ENCODE results near the gene TRAF3. TPM values are rescaled to one million over a fixed set of nuclear protein-coding genes. Genes with fewer than 3 reads are reported as not detected.

TRAF3 gene
- total RNA-seq, 2 experiments from 2014 or later: 37.4 to 38.9 TPM

- H3K27me3 Mint-ChIP-seq: no peaks in the 10 kb centered on the region
- CTCF ChIA-PET: interaction anchor here (0.7 to 2.4 kb wide), 3 partner anchors 9 to 142 kb away, joined by 4 to 13 read pairs (median 5); no protein-coding TSS in a partner anchor
- no peaks in the 10 kb centered on the region for H3K9me3 Mint-ChIP-seq
- H3K4me3 Mint-ChIP-seq: peak overlapping the region; percentile 77
- H3K4me1 Mint-ChIP-seq: peaks cover 41% of the 10 kb centered on the region
- H3K27ac Mint-ChIP-seq: peak overlapping the region; percentile 81
- DNase-seq: peak; percentile 18
- POLR2A ChIA-PET: interaction anchor here (0.6 to 1.6 kb wide), 3 partner anchors 10 to 558 kb away, joined by 3 read pairs; partner anchors contain the start of gene EIF5
- peaks cover 27% of the 10 kb centered on the region for H3K36me3 Mint-ChIP-seq (ENCODE audit: low read depth)
Measured at GRCh38 chr14:102775855-102776760, 1.1 kb upstream of the TRAF3 start.

GRCh38 chr14:102777711-102778337 lies 575 bp downstream of the TRAF3 start:
- Mint-ChIP-seq H3K36me3 (ENCODE audit: low read depth) (peaks cover 28% of the 10 kb centered on the region), H3K4me1 (peaks cover 45% of the 10 kb centered on the region), H3K4me3 (peak overlapping the region; percentile 88), H3K9me3 (no peaks in the 10 kb centered on the region), H3K27ac (peak overlapping the region; percentile 82), H3K27me3 (no peaks in the 10 kb centered on the region)
- POLR2A ChIA-PET: interaction anchor here (1.0 kb wide), 5 partner anchors 13 to 52 kb away, joined by 3 to 7 read pairs (median 4); no protein-coding TSS in a partner anchor
- DNase-seq: peak; percentile 19
- CTCF ChIA-PET: no interaction called here

- CTCF ChIA-PET: no interaction called here
- no peaks in the 10 kb centered on the region for H3K27me3 Mint-ChIP-seq
- POLR2A ChIA-PET: interaction anchor here (1.0 kb wide), 5 partner anchors 13 to 51 kb away, joined by 3 to 7 read pairs (median 4); no protein-coding TSS in a partner anchor
- H3K4me3 Mint-ChIP-seq: peak overlapping the region; percentile 88
- peaks cover 28% of the 10 kb centered on the region for H3K36me3 Mint-ChIP-seq (ENCODE audit: low read depth)
- peaks cover 47% of the 10 kb centered on the region for H3K4me1 Mint-ChIP-seq
- H3K27ac Mint-ChIP-seq: peak overlapping the region; percentile 82
- no peaks in the 10 kb centered on the region for H3K9me3 Mint-ChIP-seq
- peak; percentile 33 for DNase-seq
Measured at GRCh38 chr14:102778338-102779083, 1.3 kb downstream of the TRAF3 start.

GRCh38 chr14:102779084-102779462 lies 1.8 kb downstream of the TRAF3 start:
- H3K27ac Mint-ChIP-seq: peak overlapping the region; percentile 82
- DNase-seq: no peak
- H3K4me3 Mint-ChIP-seq: peak overlapping the region; percentile 88
- ChIA-PET CTCF (no interaction called here), POLR2A (no interaction called here)
- H3K27me3 Mint-ChIP-seq: no peaks in the 10 kb centered on the region
- peaks cover 28% of the 10 kb centered on the region for H3K36me3 Mint-ChIP-seq (ENCODE audit: low read depth)
- no peaks in the 10 kb centered on the region for H3K9me3 Mint-ChIP-seq
- peaks cover 52% of the 10 kb centered on the region for H3K4me1 Mint-ChIP-seq

- CTCF ChIA-PET: no interaction called here
- H3K27me3 Mint-ChIP-seq: no peaks in the 10 kb centered on the region
- peaks cover 28% of the 10 kb centered on the region for H3K36me3 Mint-ChIP-seq (ENCODE audit: low read depth)
- peaks cover 50% of the 10 kb centered on the region for H3K4me1 Mint-ChIP-seq
- peak overlapping the region; percentile 47 for H3K27ac Mint-ChIP-seq
- H3K9me3 Mint-ChIP-seq: no peaks in the 10 kb centered on the region
- DNase-seq: no peak
- H3K4me3 Mint-ChIP-seq: peak overlapping the region; percentile 88
- POLR2A ChIA-PET: no interaction called here
Measured at GRCh38 chr14:102779574-102780315, 2.5 kb downstream of the TRAF3 start.

GRCh38 chr14:102781063-102781462 lies 3.8 kb downstream of the TRAF3 start:
- peaks cover 59% of the 10 kb centered on the region for H3K4me1 Mint-ChIP-seq
- peaks cover 28% of the 10 kb centered on the region for H3K36me3 Mint-ChIP-seq (ENCODE audit: low read depth)
- ChIA-PET CTCF (no interaction called here), POLR2A (interaction anchor here (0.8 kb wide), 1 partner anchor 14 kb away, joined by 3 read pairs; no protein-coding TSS in a partner anchor)
- H3K27ac Mint-ChIP-seq: no peak overlapping the region
- no peaks in the 10 kb centered on the region for H3K27me3 Mint-ChIP-seq
- H3K9me3 Mint-ChIP-seq: no peaks in the 10 kb centered on the region
- DNase-seq: no peak
- H3K4me3 Mint-ChIP-seq: no peak overlapping the region

GRCh38 chr14:102782974-102783373 lies 5.7 kb downstream of the TRAF3 start:
- DNase-seq: no peak
- Mint-ChIP-seq H3K27me3 (no peaks in the 10 kb centered on the region), H3K4me1 (peaks cover 68% of the 10 kb centered on the region), H3K4me3 (no peak overlapping the region), H3K36me3 (ENCODE audit: low read depth) (peaks cover 29% of the 10 kb centered on the region), H3K9me3 (no peaks in the 10 kb centered on the region), H3K27ac (no peak overlapping the region)
- ChIA-PET CTCF (no interaction called here), POLR2A (interaction anchor here (1.2 kb wide), 1 partner anchor 35 kb away, joined by 3 read pairs; no protein-coding TSS in a partner anchor)

- no peak overlapping the region for H3K4me3 Mint-ChIP-seq
- peaks cover 68% of the 10 kb centered on the region for H3K4me1 Mint-ChIP-seq
- peaks cover 22% of the 10 kb centered on the region for H3K36me3 Mint-ChIP-seq (ENCODE audit: low read depth)
- POLR2A ChIA-PET: interaction anchor here (1.1 to 2.2 kb wide), 4 partner anchors 11 to 61 kb away, joined by 3 to 12 read pairs (median 6); no protein-coding TSS in a partner anchor
- H3K9me3 Mint-ChIP-seq: no peaks in the 10 kb centered on the region
- CTCF ChIA-PET: interaction anchor here (0.9 to 1.2 kb wide), 4 partner anchors 10 to 468 kb away, joined by 3 to 4 read pairs (median 3); no protein-coding TSS in a partner anchor
- peak overlapping the region; percentile 57 for H3K27ac Mint-ChIP-seq
- DNase-seq: no peak
- no peaks in the 10 kb centered on the region for H3K27me3 Mint-ChIP-seq
Measured at GRCh38 chr14:102784892-102785594, 7.8 kb downstream of the TRAF3 start.

- H3K4me1 Mint-ChIP-seq: peaks cover 68% of the 10 kb centered on the region
- H3K27me3 Mint-ChIP-seq: no peaks in the 10 kb centered on the region
- H3K4me3 Mint-ChIP-seq: no peak overlapping the region
- peaks cover under 1% of the 10 kb centered on the region for H3K9me3 Mint-ChIP-seq
- peaks cover 25% of the 10 kb centered on the region for H3K36me3 Mint-ChIP-seq (ENCODE audit: low read depth)
- DNase-seq: no peak
- peak overlapping the region; percentile 57 for H3K27ac Mint-ChIP-seq
- CTCF ChIA-PET: interaction anchor here (0.9 to 1.2 kb wide), 4 partner anchors 10 to 469 kb away, joined by 3 to 4 read pairs (median 3); no protein-coding TSS in a partner anchor
- POLR2A ChIA-PET: interaction anchor here (1.1 to 2.2 kb wide), 4 partner anchors 10 to 61 kb away, joined by 3 to 12 read pairs (median 6); no protein-coding TSS in a partner anchor
Measured at GRCh38 chr14:102785595-102785963, 8.3 kb downstream of the TRAF3 start.

GRCh38 chr14:102786768-102787167 lies 9.5 kb downstream of the TRAF3 start:
- no peak overlapping the region for H3K4me3 Mint-ChIP-seq
- peak; percentile 35 for DNase-seq
- H3K27me3 Mint-ChIP-seq: no peaks in the 10 kb centered on the region
- peaks cover 8% of the 10 kb centered on the region for H3K9me3 Mint-ChIP-seq
- POLR2A ChIA-PET: interaction anchor here (1.2 kb wide), 1 partner anchor 11 kb away, joined by 3 read pairs; no protein-coding TSS in a partner anchor
- H3K27ac Mint-ChIP-seq: peak overlapping the region; percentile 48
- peaks cover 28% of the 10 kb centered on the region for H3K36me3 Mint-ChIP-seq (ENCODE audit: low read depth)
- peaks cover 68% of the 10 kb centered on the region for H3K4me1 Mint-ChIP-seq
- CTCF ChIA-PET: no interaction called here

- peaks cover 14% of the 10 kb centered on the region for H3K9me3 Mint-ChIP-seq
- CTCF ChIA-PET: no interaction called here
- H3K4me3 Mint-ChIP-seq: no peak overlapping the region
- POLR2A ChIA-PET: interaction anchor here (0.9 kb wide), 1 partner anchor 9 kb away, joined by 3 read pairs; no protein-coding TSS in a partner anchor
- peaks cover 64% of the 10 kb centered on the region for H3K4me1 Mint-ChIP-seq
- no peaks in the 10 kb centered on the region for H3K27me3 Mint-ChIP-seq
- no peak for DNase-seq
- H3K27ac Mint-ChIP-seq: no peak overlapping the region
- H3K36me3 Mint-ChIP-seq (ENCODE audit: low read depth): peaks cover 49% of the 10 kb centered on the region
Measured at GRCh38 chr14:102789349-102789748, 12.1 kb downstream of the TRAF3 start.
